Thoracic aorta endothelial cell (primary cell): ENCODE results near the gene OSTN. TPM values are rescaled to one million over a fixed set of nuclear protein-coding genes. Genes with fewer than 3 reads are reported as not detected.

Experiments used
- total RNA-seq: library from RNA; depleted of rRNA; stranded (reverse); fragments of >200 nt; gene quantifications from 2 replicates; pipeline ENCODE4 v1.2.3, GENCODE V29; 2012

OSTN gene
- not detected in 2 replicates for total RNA-seq

GRCh38 chr3:191198932-191199331 lies at the start of gene OSTN:
Gene OSTN, plus strand, starts transcription at chr3:191199241. Its CDS starts 13,292 bp downstream, at chr3:191212533.

Other genes with a start within 250 kb of the OSTN start
- 263 and 295 TPM in 2 replicates for gene CCDC50, start 130.2 kb downstream of the OSTN start, total RNA-seq
- 0.29 and 0.66 TPM in 2 replicates for gene UTS2B, start 131.3 kb downstream of the OSTN start, total RNA-seq